GM21423 (cell line): ENCODE results near the gene SENP6.
"Not testable (repeated sequence)": the region's sequence is repeated elsewhere in the genome, so short reads cannot be mapped to it uniquely, and the experiment has no call there.

ENCODE experiments used
- ATAC-seq: cut with Tn5 transposase; IDR thresholded peaks from one replicate; pipeline ENCODE4 v1.9.1; 2021; ENCODE audit warnings: mild to moderate bottlenecking, moderate library complexity; ENCODE audit not compliant: unreplicated experiment

The SENP6 gene

DNA sequence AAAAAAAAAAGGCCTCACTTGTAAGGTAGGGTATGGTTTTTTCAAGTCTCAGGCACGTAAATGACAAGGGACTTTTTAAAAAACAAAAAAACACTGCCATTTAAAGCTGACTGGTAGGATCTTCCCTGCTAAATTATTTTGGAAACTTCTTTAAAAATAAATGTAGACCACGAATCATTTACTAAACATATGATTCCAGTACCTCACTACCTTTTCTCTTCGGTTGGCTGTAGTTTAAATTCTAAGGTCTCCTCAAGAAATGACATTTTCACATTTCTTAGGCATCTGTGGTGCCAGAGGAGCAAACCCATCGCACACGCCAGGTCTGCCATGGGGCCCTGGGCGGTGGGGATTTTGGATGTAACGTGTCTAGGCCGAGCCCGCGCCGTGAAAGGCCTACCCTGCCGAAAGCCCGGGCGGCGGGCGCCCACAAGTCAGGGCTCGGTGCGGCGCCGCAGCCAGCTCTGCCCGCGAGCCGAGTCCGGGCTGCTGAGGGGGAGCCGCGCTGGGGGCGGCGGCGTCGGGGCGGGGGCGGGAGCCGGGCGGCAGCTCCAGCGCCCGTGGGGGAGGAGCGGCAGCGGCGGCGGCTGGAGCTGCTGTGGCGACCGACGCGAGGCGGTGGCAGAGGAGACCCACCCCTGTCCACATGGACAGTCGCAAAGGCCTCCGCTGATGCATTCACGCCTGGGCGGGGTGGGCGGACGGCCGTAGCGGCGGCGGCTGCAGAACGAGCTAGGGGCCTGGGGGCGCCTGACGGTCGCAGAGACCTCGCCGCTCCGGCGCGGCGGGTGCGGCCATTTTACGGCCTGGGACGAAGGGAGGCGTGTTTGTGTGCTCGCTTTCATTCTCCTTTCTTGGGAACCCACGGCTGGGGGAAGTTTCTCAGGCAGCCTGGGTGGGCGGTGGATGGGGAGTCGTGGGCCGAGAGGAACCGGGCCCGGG is at the start of gene SENP6:
Gene SENP6 (plus strand): TSS at position 577 of the 942 bp plus-strand sequence. CDS start 645 bp downstream, outside the sequence.
- peak; percentile 68 for ATAC-seq

GRCh38 chr6:75556240-75556639 is 45.4 kb upstream of the SENP6 start:
- no peak for ATAC-seq

- ATAC-seq, result no peak
Observed at GRCh38 chr6:75557068-75557467, 44.6 kb upstream of the SENP6 start.

GRCh38 chr6:75563032-75563431 is 38.6 kb upstream of the SENP6 start:
- no peak for ATAC-seq

DNA sequence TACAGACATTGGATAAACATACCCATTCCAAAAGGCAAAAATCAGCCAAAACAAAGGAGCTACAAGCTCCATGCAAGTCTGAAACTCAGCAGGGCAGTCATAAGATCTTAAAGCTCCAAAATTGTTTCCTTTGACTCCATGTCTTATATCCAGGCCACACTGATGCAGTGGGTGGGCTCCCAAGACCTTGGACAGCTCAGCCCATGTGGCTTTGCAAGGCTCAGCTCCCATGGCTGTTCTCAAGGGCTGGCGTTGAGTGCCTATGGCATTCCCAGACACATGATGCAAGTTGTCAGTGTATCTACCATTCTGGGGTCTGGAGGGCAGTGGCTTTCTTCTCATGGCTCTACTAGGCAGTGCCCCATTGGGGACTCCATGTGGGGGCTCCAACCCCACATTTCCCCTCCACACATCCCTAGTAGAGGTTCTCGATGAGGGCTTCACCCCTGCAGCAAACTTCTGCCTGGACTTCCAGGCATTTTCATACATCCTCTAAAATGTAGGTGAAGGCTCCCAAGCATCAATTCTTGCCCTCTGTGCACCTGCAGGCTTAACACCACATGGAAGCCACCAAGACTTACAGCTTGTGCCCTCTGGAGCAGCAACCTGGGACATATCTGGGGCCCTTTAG is 35.4 kb upstream of the SENP6 start:
- no peak for ATAC-seq

DNA sequence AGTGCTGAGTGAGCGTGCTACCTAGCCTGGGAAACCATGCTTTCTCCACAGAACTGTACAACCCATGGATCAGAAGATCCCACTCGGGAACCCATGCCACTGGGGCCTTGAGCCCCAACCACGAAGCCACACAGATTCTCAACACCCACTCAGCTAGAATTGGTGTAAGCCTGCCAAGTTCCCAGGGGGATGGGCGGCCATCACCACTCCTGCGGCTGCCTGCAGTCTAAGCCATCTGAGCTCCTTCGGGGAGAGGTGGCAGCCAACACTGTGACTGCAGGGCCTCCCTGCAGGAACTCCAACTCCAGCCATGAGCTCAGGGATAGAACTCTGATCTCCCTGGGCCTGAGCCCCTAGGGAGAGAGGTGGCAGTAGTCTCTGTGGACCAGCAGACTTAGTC is 33.6 kb upstream of the SENP6 start:
- ATAC-seq, result no peak

DNA sequence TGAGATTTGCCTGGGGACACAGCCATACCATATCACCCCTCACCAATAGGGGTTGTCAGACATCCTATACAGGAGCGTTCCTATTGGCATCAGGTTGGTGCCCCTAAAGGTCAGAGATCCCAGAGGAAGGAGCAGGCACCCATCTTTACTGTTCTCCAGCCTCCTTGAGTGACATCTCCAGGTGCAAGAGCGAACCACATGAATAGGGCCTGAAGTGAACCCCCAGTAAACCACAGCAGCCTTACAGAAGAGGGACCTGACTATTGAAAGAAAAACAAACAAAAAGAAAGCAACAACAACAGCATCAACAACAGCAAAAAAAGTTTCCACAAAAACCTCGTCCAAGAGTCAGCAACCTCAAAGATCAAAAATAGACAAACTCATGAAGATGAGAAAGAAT is 32.7 kb upstream of the SENP6 start:
- ATAC-seq, result no peak

GRCh38 chr6:75570671-75571070 is 31.0 kb upstream of the SENP6 start:
- not testable (repeated sequence) for ATAC-seq

- ATAC-seq, result no peak
Observed at GRCh38 chr6:75572072-75572471, 29.6 kb upstream of the SENP6 start.

DNA sequence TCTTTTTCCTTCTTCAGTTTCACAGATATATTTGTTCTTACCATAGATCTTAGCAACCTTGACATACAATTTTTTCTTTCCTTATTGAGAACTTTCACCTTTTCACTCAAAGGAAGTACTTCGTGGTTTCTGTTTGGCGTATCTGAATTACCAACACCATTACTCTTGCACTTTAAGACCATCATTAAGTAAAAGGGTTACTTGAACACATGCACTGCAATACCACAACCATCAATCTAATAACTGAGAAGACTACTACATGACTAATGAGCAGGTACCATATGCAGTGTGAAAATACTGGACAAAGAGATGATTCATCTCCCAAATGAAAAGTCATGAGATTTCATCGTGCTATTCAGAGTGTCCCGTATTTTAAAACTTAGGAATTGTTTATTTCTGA is 21.7 kb upstream of the SENP6 start:
- peak; percentile 75 for ATAC-seq

GRCh38 chr6:75581231-75581630 is 20.4 kb upstream of the SENP6 start:
- ATAC-seq, result no peak

DNA sequence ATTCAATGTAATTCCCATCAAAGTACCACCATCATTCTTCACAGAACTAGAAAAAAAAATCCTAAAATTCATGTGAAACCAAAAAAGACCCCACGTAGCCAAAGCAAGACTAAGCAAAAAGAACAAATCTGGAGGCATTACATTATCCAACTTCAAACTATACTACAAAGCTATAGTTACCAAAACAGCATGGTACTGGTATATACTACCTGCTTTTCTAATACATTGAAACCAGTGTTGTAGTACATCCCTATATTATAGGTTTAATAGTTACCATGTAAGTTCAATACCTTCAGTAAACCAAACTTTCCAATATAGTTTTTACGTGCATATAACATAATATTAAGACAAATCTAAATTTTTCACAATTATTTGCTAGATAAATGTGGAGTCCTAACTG is 17.1 kb upstream of the SENP6 start:
- not testable (repeated sequence) for ATAC-seq

DNA sequence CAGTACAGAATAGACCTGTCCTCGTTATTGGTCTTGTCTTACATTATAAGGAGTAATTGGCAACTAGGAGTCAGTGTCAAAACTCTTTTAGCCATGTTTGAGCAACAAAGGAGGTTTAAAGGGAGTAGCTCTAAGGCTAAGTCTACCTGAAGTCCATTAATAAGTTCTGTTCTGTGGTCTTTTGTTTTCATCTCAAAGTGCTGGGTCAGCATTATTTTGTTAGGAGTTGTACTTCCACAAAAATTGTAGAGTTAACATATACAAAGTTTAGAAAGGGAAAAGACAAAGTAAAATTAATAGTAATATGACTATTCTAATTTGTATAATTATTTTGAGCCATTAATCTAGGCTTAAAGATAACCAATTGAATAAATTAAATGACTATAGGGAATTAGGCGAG is 12.7 kb upstream of the SENP6 start:
- no peak for ATAC-seq

DNA sequence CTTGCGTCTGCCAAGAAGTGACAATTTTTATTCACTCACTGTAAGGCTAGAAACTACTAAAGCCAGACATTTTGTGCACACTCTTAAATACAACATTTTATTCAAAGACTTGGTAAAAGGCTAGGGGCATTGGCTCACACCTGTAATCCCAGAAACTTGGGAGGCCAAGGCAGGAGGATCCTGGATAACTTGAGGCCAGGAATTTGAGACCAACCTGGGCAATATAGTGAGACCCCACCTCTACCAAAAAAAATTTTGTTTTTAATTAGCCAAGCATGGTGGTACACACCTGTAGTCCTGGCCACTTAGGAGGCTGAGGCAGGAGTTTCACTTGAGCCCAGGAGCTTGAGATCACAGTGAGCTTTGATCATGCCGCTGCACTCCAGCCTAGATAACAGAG is 11.3 kb upstream of the SENP6 start:
- ATAC-seq, result no peak

DNA sequence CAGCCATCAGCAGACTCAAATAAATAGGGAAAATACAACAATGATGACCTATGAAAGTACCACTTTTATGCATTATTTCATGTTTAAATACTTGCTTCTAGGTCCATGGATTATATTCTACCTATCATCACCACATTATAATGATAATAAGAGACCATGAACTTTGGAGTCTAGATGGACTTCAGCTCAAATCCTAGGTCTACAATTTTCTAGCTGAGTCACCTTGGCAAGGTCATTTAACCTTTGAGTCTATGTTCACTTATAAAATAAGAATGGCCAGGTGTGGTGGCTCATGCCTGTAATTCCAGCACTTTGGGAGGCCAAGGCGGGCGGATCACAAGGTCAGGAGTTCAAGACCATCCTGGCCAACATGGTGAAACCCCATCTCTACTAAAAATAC is 5.3 kb upstream of the SENP6 start:
- not testable (repeated sequence) for ATAC-seq

DNA sequence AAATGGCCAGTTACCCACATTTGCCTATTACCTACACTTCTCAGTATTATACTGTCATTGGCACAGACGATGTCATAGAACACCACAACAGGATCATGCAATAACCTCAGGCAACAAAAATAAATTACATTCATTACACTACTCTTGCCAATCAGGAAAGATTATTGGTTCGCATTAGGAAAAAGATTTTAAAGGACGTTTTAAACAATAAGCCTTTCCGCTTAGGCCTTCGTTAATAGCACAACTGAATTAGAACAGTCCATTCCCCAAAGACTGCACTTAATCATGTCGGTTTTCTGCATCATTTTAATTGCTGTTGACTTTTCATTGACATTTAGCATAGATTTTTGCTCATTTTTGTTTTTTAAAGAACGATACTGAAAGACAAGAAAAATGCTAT is 912 bp upstream of the SENP6 start:
- no peak for ATAC-seq

DNA sequence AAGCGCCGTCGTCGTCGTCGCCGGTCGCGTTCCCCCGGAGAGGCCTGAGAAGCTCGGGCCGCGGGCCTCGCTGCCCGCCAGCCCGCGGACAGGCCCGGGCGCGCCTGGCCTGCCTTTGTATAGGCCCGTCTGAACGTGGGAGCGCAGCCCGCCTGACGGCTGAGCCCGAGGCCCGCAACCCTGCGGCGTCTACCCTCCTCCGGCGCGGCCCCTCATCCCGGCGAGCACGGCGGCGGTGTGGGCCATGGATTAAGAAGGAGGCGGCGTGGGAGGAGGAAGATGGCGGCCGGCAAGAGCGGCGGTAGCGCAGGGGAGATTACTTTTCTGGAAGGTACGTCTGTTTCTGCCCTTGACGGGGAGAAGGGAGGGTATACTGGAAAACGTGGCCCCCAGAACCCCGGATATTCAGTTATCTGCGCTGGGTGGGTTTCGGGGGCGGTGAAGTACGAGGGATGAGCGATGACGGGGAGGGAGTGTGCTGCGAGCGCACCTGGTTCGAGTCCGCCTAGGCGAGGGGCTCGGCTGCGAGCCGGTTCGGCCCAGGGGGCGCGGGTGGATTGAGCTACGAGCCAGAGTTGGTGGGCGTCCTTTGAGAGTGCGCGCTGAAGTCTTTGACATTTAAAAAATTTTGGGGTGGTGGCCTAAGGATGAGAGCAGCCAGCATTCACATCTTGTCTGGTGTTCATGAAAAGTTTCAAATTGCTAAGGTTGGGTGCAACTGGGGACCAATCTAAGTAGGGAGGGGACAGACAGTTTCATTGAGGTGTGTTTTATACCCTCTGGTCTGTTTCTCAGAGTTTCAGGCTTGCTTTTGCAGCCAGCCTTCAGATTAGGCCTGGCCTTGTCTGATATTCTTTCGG is 796 bp downstream of the SENP6 start:
- ATAC-seq, result peak; percentile 35

DNA sequence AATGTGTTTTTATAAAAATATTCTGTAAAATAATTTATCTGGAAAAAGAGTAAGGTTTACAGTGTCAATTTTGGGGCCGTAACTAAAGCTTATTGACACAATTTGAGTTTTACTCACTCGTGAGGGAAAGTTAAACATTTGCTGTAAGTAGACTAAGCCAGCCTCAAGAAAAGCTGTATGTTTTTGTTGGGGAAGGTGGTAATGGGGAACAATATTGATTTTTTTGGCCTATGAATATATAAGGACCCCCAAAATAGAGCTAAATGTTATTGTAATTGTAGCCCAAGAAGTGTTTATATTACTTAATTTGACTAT is 1.4 kb downstream of the SENP6 start:
- no peak for ATAC-seq

- no peak for ATAC-seq
Observed at GRCh38 chr6:75604294-75604693, 2.6 kb downstream of the SENP6 start.

DNA sequence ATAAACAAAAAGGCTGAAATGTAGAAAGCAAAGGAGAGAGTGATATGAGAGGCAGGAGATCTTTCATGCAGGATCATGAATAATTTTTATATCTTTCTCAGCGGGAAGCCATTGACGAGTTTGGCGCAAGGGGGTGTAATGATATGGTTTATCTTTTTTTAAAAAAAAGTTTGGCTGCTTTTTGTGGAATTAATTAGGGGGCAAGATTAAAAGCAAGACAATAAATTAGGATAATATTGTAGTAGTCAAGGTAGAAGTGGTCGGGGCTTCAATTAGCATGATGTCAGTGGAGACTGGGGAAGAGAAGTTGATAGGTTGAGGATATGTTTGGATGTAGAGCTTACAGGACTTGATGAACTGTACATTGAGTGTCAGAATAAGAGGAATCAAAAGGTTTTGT is 4.0 kb downstream of the SENP6 start:
- ATAC-seq, result no peak

DNA sequence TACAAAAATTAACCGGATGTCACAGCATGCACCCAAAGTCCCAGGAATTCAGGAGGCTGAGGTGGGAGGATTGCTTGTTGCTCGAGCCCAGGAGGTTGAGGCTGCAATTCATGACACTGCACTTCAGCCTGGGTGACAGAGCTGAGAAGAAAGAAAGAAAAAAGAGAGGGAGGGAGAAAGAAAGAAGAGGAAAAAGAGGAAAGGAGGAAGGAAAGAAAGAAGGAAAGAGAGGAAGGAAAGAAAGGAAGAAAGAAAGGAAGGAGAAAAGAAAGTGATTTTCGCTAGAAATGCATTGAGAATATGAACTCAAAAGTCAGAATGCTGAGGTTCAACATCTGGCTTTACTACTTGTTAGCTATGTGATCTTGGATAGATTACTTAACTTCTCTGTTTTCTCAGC is 6.6 kb downstream of the SENP6 start:
- no peak for ATAC-seq
